GM21526 (cell line): ENCODE results near the gene ATP10B.

Experiments
- ATAC-seq: cut with Tn5 transposase; IDR thresholded peaks from one replicate; pipeline ENCODE4 v1.9.1; 2021; ENCODE audit warnings: moderate library complexity; ENCODE audit not compliant: unreplicated experiment, low FRiP score

ATP10B gene

GRCh38 chr5:160697281-160697680 is 154.7 kb downstream of the ATP10B start:
- ATAC-seq = no peak

- ATAC-seq = no peak
These were observed 157.1 kb downstream of the ATP10B start for GRCh38 chr5:160694896-160695295.

DNA sequence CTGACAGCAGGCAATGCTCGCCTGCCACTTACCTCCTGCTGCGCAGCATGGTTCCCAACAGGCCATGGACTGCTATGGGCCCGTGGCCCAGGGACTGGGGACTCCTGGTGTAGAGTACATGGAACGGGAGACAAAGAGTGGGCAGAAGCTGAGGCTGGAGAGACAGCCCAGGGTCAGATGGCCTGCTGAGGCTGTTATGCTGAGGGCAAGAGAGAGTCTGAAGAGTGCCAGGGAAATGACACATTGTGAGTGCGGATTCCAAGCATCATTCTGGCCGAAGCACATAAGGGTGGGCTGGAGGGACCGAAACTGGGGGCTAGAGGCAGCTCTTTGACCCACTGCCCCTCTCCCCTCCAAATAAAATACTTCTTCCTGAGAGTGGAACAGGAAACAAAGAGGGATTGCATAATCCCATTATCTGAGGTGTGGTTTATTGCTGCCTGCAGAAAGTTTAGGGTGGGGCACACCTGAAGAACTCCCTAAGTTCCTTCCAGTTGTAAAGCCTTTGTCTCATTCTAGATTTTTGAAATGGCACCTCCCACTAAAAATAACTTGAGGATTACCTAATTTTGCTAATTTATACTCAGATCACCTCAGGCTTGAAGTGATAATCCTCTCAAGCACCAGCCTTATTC is 158.1 kb downstream of the ATP10B start:
- ATAC-seq = no peak

GRCh38 chr5:160692271-160692670 is 159.7 kb downstream of the ATP10B start:
- no peak for ATAC-seq

DNA sequence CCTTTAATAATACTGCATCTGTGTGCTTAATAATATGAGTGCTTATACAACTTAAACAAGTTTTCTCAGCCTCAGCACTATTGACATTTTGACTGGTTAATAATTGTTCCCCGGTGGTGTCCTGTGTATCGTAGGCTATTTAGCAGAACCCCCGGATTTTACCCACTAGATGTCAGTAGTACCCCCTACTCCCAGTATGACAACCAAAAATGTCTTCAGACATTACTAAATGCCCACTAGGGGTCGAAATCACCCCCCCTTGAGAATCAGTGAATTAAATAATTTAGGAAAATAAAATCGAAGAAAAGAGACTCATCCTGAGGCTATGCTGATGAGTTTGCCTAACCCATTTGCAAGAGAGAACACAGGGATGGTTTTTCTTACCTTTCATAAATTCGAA is 166.3 kb downstream of the ATP10B start:
- ATAC-seq = peak; percentile 94

- ATAC-seq = no peak
These were observed 166.8 kb downstream of the ATP10B start for GRCh38 chr5:160685219-160685618.

- ATAC-seq = no peak
These were observed 172.3 kb downstream of the ATP10B start for GRCh38 chr5:160679567-160680309.

DNA sequence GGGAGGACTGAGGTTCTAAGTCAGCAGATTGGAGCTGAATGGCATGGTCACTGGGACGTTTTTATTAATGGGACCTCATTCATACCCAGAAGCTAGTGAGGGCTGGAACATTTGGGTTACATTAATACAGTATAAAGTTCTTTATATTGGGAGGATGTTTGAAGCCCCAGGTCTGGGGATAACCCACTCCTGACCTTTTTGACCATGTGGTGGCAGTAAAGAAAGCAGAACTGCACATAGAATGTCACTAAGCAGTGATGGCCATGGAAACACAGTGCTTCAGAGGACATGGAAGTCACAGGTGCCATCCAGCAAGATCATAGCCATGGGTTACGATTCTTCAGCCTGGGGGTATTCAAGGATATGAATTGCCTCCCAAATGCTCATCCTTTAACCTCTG is 176.0 kb downstream of the ATP10B start:
- no peak for ATAC-seq

GRCh38 chr5:160674901-160675300 is 177.1 kb downstream of the ATP10B start:
- ATAC-seq = no peak

- no peak for ATAC-seq
These were observed 179.5 kb downstream of the ATP10B start for GRCh38 chr5:160672521-160672920.

- no peak for ATAC-seq
These were observed 183.7 kb downstream of the ATP10B start for GRCh38 chr5:160668356-160668755.

DNA sequence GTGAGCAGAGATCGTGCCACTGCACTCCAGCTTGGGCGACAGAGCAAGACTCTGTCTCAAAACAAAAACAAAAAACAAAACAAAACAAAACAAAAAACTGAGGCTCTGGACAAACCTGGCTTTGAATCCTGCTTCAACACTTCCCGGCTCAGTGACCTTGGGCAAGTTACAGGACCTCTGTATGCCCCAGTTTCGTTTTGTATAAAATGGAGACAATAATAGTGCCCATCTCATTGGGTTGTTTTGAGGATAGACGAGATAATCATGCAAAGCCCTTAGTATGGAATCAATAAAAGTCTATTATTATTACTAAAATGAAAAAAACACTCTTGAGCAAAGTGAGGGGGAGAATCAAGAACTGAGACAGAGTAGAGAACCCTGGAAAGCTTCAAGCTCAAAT is 184.9 kb downstream of the ATP10B start:
- ATAC-seq = no peak

DNA sequence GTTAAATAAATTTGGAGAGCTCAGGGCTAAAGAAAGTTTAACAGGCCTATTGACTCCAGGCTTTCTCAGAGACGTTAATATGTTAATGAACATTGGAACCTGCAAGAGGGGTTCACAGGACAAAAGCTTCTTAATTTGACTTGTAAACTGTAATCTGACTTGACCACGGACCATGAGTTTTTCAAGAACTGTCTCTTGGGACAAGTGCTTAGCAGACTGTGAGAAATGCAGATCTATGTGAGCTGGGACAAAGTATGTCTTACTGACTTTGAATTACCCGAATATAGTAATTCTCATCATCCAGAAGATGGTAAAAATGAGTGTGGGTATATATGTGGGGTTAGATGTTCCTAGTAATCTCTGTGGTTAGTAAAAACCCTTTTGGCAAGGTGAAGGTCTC is 186.6 kb downstream of the ATP10B start:
- no peak for ATAC-seq

GRCh38 chr5:160660132-160660531 is 191.9 kb downstream of the ATP10B start:
- ATAC-seq = no peak

- ATAC-seq = no peak
These were observed 194.2 kb downstream of the ATP10B start for GRCh38 chr5:160657622-160658458.

GRCh38 chr5:160657068-160657507 is 194.9 kb downstream of the ATP10B start:
- ATAC-seq = no peak

- no peak for ATAC-seq
These were observed 196.3 kb downstream of the ATP10B start for GRCh38 chr5:160655717-160656116.

DNA sequence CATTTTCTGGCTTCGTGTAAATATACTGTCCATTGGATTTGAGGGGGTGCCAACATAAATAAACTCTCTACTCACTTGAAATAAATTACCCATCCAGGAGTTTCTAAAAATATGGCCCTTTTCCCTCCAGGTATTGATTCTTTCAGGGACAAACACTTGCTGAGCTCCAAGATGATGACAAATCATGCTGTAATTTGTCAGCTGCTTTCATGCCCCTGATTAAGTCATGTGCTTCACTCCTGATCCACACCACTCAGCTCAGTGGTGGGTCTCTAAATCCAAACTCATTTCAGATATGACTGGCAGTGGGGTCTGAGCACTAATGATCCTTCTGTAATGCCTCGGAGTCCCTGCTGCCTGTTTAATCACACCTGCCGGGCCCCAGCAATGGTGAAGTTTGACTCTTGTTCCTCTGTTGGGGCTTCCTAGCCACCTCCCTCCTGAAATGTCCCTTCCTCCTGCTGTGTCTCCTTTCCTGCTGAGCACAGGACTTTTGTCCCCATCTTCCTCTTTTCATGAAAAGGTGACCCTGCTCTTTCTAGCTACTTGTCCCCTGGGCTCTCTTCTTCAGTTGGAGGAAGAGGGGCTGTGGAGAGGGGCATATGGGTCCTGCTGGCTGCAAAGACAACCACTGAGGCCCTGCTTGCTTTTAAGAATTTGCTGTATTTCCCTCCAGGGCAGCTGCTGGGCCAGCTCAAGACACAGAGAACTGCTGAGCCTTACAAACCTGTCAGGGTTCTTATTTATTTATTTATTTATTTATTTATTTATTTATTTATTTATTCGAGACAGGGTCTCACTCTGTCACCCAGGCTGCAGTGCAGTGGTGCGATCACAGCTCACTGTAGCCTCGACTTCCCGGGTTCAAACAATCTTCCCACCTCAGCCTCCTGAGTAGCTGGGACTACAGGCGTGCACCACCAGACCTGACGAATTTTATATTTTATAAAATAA is 200.0 kb downstream of the ATP10B start:
- ATAC-seq = no peak

DNA sequence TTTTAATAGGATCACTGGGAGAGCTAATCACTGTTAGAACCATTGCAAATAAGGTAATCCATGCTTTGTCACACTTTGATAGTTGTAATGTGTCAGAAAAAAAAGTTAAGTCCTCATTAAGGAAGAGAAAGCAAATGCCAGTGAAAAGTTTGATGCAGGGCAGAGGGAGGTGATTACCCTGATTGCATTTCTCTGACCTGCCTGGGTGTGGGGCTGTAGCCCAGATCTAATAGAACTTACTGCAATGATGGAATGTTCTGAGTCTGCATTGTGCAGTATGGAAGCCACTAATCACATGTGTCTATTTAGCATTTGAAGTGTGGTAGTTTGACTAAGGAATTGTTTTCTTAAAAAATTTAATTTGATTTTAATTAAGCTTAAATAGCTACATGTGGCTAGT is 202.7 kb downstream of the ATP10B start:
- ATAC-seq = no peak

DNA sequence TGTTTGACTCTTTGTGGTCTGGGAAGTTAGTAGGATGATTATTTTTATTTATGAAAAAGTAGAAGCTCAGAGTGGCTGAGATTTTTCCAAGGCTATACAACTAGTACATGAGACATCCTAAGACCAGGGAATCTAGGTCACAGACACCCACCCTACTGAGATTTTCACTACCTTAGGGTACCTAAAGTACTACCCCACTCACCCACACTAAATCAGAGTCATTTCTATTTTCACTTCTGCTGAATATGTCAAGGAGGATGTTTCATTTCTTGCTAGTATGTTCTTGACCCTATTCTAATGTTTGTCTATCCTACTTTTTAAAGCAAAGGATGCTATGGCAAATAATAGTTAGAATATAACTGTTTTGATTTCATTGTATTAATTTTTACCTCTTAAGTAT is 206.0 kb downstream of the ATP10B start:
- no peak for ATAC-seq
